Upper lobe of left lung (tissue), 4 donors: ENCODE measurements around the gene ARID3C.

Source experiments
- CTCF ChIP-seq, 6 experiments: fragments of 450-650 bp in 4 of 6; fragments of 200-600 bp in 2 of 6; sonication (generic) in 2 of 6; IDR thresholded peaks; one replicate each; pipeline ENCODE4 v1.5.1; 2016 to 2019; ENCODE audit warnings: antibody characterized with exemption in 6 of 6
- EP300 ChIP-seq, 4 donors: sonication (generic); formaldehyde crosslinking; IDR thresholded peaks; one replicate each; pipeline ENCODE4 v1.5.1; 2017; ENCODE audit warnings: antibody characterized with exemption in 4 of 4, control low read depth in 2 of 4
- POLR2A ChIP-seq, 4 donors: fragments of 450-650 bp; IDR thresholded peaks; one replicate each; pipeline ENCODE4 v1.5.1; 2016 to 2017; ENCODE audit warnings: antibody characterized with exemption in 4 of 4, mild to moderate bottlenecking in 2 of 4
- POLR2AphosphoS5 ChIP-seq, 2 donors: sonication (generic); formaldehyde crosslinking; IDR thresholded peaks; one replicate each; pipeline ENCODE4 v1.5.1; 2017; ENCODE audit warnings: antibody characterized with exemption in 2 of 2

GRCh38 chr9:34623374-34624235 is 5.3 kb downstream of the ARID3C start:
- TF ChIP-seq POLR2A (IDR thresholded peaks at IDR 0.05) (no peak), POLR2AphosphoS5 (IDR thresholded peaks at IDR 0.05) (no peak), CTCF (IDR thresholded peaks at IDR 0.05) (no peak), EP300 (IDR thresholded peaks at IDR 0.05) (no peak)
